HepG2 (cell line): ENCODE data around the gene PRM3. TPM values are rescaled to one million over a fixed set of nuclear protein-coding genes. Genes with fewer than 3 reads are reported as not detected.

Experiments
- ADNP ChIP-seq: sonication (generic); formaldehyde crosslinking; IDR thresholded peaks from 2 replicates; pipeline ENCODE4 v1.4.0; 2020; ENCODE audit warnings: missing genetic modification reagents
- AHR ChIP-seq: IDR thresholded peaks from 2 replicates; pipeline ENCODE4 v1.6.1; 2018; ENCODE audit warnings: missing genetic modification reagents, missing compliant biosample characterization
- ATAD3A ChIP-seq: sonication (generic); formaldehyde crosslinking; IDR thresholded peaks from 2 replicates; pipeline ENCODE4 v1.4.0; 2020; ENCODE audit warnings: missing genetic modification reagents
- CCAR2 ChIP-seq: fragments of 200-400 bp; formaldehyde crosslinking; optimal IDR thresholded peaks from 2 replicates; pipeline ENCODE3; 2018; ENCODE audit warnings: low read depth, mild to moderate bottlenecking, low read length, moderate library complexity
- CHD4 ChIP-seq: fragments of 200-600 bp; sonication (generic); IDR thresholded peaks from 2 replicates; pipeline ENCODE4 v1.7.0; 2017; ENCODE audit warnings: mild to moderate bottlenecking, low read length, borderline replicate concordance
- KDM1A ChIP-seq: IDR thresholded peaks from 2 replicates; pipeline ENCODE4 v1.6.1; 2016; ENCODE audit warnings: missing compliant biosample characterization
- NR3C1 ChIP-seq: sonication (generic); formaldehyde crosslinking; IDR thresholded peaks from 2 replicates; pipeline ENCODE4 v1.4.0; 2020; ENCODE audit warnings: missing genetic modification reagents
- RBM39 ChIP-seq: fragments of 200-400 bp; formaldehyde crosslinking; IDR thresholded peaks from one replicate; pipeline ENCODE4 v1.6.1; 2018; ENCODE audit warnings: antibody characterized with exemption, mild to moderate bottlenecking, low read depth, low read length; ENCODE audit not compliant: poor library complexity, severe bottlenecking
- RFXANK ChIP-seq: IDR thresholded peaks from 2 replicates; pipeline ENCODE4 v1.6.1; 2016
- SNAPC2 ChIP-seq: sonication (generic); formaldehyde crosslinking; IDR thresholded peaks from 2 replicates; pipeline ENCODE4 v1.8.1; 2022; ENCODE audit warnings: mild to moderate bottlenecking, missing genetic modification reagents
- SP5 ChIP-seq: IDR thresholded peaks from 2 replicates; pipeline ENCODE4 v1.6.1; 2016; ENCODE audit warnings: low read depth, borderline replicate concordance
- ZFP36L2 ChIP-seq: sonication (generic); formaldehyde crosslinking; IDR thresholded peaks from 2 replicates; pipeline ENCODE4 v1.4.0; 2020; ENCODE audit warnings: missing genetic modification reagents
- ZNF383 ChIP-seq: sonication (generic); formaldehyde crosslinking; IDR thresholded peaks from 2 replicates; pipeline ENCODE4 v1.4.0; 2020; ENCODE audit warnings: missing genetic modification reagents, mild to moderate bottlenecking, borderline replicate concordance
- ZNF7 ChIP-seq: IDR thresholded peaks from 2 replicates; pipeline ENCODE4 v1.6.1; 2016; ENCODE audit warnings: missing biosample characterization, missing genetic modification reagents
- polyA plus RNA-seq, 8 experiments: library from polyadenylated mRNA; depleted of rRNA in 3 of 8; stranded (reverse) in 7 of 8; unstranded in 1 of 8; fragments of >200 nt; fragmentation: Illumina TruSeq in 4 of 8; extraction: Trizol in 4 of 8; gene quantifications; 2 replicates each; pipeline versions ENCODE4 v1.2.1 to v1.2.3, GENCODE V29; 2011 to 2016; ENCODE audit warnings: low read depth in 4 of 8, missing spikeins in 1 of 8, mixed read lengths in 1 of 8; ENCODE audit not compliant: insufficient read depth in 1 of 8
- total RNA-seq, 5 experiments: library from RNA; depleted of rRNA; stranded (reverse); fragments of >200 nt; fragmentation: Illumina TruSeq; extraction: Trizol; gene quantifications; 2 replicates each; pipeline ENCODE4 v1.2.3, GENCODE V29; 2016; ENCODE audit warnings: low read depth in 1 of 5
- TF ChIP-seq, protein P1 (sequence below): sonication (generic); formaldehyde crosslinking; IDR thresholded peaks from 2 replicates; pipeline ENCODE4 v1.5.0; 2020; ENCODE audit warnings: missing genetic modification reagents, mild to moderate bottlenecking, borderline replicate concordance
- TF ChIP-seq, protein P2 (sequence below): sonication (generic); formaldehyde crosslinking; IDR thresholded peaks from 2 replicates; pipeline ENCODE4 v1.8.0; 2022; ENCODE audit warnings: missing genetic modification reagents, mild to moderate bottlenecking, borderline replicate concordance
- TF ChIP-seq, protein P3 (sequence below): sonication (generic); formaldehyde crosslinking; IDR thresholded peaks from 2 replicates; pipeline ENCODE4 v1.4.0; 2020; ENCODE audit warnings: missing genetic modification reagents
- TF ChIP-seq, protein P4 (sequence below): sonication (generic); formaldehyde crosslinking; IDR thresholded peaks from 2 replicates; pipeline ENCODE4 v1.8.0; 2022; ENCODE audit warnings: mild to moderate bottlenecking, missing genetic modification reagents, moderate library complexity
- TF ChIP-seq, protein P5 (sequence below): sonication (generic); formaldehyde crosslinking; IDR thresholded peaks from 2 replicates; pipeline ENCODE4 v1.4.0; 2020; ENCODE audit warnings: missing genetic modification reagents, borderline replicate concordance
- TF ChIP-seq, protein P6 (sequence below): sonication (generic); formaldehyde crosslinking; IDR thresholded peaks from 2 replicates; pipeline ENCODE4 v1.5.1; 2020; ENCODE audit warnings: missing genetic modification reagents, mild to moderate bottlenecking, borderline replicate concordance

The PRM3 gene
- total and polyA plus RNA-seq, 2 of the 13 experiments (the other 11 are each of a cell fraction or from before 2014, with no cell fraction given) = not detected

DNA sequence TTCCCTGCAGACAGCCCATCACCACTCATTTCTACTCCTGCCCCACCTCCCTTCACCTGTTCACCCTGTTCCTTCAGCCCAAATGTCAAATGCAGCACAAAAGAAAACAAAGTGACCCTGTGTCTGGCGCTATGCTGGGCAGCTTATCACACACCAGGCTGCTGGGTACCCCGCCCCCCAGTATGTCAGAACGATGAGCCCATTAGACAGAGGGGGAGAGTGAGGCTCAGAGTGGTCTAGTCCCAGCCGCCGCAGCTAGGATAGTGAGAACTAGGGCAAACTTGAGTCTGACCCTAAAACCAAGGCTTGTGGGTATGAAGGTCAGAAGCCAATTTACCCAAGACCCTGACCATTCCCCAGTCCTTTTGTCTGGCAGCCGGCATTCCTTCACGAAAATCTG, 8.3 kb downstream of the PRM3 start (continued):
- TF ChIP-seq ZNF7 (CRISPR knock-in tag) (no peak), ADNP (peak; percentile 54; the same call in 1 of the 2 replicates), SNAPC2 (CRISPR knock-in tag) (no peak), KDM1A (CRISPR knock-in tag) (peak; percentile 83), RFXANK (CRISPR knock-in tag) (no peak), AHR (no peak), NR3C1 (CRISPR knock-in tag) (no peak), ZFP36L2 (CRISPR knock-in tag) (no peak), SP5 (CRISPR knock-in tag) (0 out of 2 replicates have a peak, but pooled peaks have one; percentile 32), ZNF383 (CRISPR knock-in tag) (no peak), RBM39 (no peak), CHD4 (peak; percentile 32; the same call in 1 of the 2 replicates), ATAD3A (CRISPR knock-in tag) (peak; percentile 77; the same call in 1 of the 2 replicates), CCAR2 (peak; percentile 22)
- TF ChIP-seq, protein P1, sequence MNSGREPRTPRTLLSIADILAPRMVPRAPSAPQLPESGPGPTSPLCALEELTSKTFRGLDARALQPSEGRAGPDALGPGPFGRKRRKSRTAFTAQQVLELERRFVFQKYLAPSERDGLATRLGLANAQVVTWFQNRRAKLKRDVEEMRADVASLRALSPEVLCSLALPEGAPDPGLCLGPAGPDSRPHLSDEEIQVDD (CRISPR knock-in tag) = no peak
- TF ChIP-seq, protein P2, sequence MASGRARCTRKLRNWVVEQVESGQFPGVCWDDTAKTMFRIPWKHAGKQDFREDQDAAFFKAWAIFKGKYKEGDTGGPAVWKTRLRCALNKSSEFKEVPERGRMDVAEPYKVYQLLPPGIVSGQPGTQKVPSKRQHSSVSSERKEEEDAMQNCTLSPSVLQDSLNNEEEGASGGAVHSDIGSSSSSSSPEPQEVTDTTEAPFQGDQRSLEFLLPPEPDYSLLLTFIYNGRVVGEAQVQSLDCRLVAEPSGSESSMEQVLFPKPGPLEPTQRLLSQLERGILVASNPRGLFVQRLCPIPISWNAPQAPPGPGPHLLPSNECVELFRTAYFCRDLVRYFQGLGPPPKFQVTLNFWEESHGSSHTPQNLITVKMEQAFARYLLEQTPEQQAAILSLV (CRISPR knock-in tag) = no peak
- TF ChIP-seq, protein P3, sequence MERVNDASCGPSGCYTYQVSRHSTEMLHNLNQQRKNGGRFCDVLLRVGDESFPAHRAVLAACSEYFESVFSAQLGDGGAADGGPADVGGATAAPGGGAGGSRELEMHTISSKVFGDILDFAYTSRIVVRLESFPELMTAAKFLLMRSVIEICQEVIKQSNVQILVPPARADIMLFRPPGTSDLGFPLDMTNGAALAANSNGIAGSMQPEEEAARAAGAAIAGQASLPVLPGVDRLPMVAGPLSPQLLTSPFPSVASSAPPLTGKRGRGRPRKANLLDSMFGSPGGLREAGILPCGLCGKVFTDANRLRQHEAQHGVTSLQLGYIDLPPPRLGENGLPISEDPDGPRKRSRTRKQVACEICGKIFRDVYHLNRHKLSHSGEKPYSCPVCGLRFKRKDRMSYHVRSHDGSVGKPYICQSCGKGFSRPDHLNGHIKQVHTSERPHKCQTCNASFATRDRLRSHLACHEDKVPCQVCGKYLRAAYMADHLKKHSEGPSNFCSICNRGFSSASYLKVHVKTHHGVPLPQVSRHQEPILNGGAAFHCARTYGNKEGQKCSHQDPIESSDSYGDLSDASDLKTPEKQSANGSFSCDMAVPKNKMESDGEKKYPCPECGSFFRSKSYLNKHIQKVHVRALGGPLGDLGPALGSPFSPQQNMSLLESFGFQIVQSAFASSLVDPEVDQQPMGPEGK (CRISPR knock-in tag) = 0 out of 2 replicates have a peak, but pooled peaks have one; percentile 37
- TF ChIP-seq, protein P4, sequence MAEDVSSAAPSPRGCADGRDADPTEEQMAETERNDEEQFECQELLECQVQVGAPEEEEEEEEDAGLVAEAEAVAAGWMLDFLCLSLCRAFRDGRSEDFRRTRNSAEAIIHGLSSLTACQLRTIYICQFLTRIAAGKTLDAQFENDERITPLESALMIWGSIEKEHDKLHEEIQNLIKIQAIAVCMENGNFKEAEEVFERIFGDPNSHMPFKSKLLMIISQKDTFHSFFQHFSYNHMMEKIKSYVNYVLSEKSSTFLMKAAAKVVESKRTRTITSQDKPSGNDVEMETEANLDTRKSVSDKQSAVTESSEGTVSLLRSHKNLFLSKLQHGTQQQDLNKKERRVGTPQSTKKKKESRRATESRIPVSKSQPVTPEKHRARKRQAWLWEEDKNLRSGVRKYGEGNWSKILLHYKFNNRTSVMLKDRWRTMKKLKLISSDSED (CRISPR knock-in tag) = no peak
- TF ChIP-seq, protein P5, sequence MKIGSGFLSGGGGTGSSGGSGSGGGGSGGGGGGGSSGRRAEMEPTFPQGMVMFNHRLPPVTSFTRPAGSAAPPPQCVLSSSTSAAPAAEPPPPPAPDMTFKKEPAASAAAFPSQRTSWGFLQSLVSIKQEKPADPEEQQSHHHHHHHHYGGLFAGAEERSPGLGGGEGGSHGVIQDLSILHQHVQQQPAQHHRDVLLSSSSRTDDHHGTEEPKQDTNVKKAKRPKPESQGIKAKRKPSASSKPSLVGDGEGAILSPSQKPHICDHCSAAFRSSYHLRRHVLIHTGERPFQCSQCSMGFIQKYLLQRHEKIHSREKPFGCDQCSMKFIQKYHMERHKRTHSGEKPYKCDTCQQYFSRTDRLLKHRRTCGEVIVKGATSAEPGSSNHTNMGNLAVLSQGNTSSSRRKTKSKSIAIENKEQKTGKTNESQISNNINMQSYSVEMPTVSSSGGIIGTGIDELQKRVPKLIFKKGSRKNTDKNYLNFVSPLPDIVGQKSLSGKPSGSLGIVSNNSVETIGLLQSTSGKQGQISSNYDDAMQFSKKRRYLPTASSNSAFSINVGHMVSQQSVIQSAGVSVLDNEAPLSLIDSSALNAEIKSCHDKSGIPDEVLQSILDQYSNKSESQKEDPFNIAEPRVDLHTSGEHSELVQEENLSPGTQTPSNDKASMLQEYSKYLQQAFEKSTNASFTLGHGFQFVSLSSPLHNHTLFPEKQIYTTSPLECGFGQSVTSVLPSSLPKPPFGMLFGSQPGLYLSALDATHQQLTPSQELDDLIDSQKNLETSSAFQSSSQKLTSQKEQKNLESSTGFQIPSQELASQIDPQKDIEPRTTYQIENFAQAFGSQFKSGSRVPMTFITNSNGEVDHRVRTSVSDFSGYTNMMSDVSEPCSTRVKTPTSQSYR (CRISPR knock-in tag) = no peak
- TF ChIP-seq, protein P6, sequence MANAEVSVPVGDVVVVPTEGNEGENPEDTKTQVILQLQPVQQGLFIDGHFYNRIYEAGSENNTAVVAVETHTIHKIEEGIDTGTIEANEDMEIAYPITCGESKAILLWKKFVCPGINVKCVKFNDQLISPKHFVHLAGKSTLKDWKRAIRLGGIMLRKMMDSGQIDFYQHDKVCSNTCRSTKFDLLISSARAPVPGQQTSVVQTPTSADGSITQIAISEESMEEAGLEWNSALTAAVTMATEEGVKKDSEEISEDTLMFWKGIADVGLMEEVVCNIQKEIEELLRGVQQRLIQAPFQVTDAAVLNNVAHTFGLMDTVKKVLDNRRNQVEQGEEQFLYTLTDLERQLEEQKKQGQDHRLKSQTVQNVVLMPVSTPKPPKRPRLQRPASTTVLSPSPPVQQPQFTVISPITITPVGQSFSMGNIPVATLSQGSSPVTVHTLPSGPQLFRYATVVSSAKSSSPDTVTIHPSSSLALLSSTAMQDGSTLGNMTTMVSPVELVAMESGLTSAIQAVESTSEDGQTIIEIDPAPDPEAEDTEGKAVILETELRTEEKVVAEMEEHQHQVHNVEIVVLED (CRISPR knock-in tag) = no peak
